GM18907 (cell line): Measurements from ENCODE around the gene CHKB.
"Not testable (repeated sequence)": the region's sequence is repeated elsewhere in the genome, so short reads cannot be mapped to it uniquely, and the experiment has no call there.

Source experiments
- ATAC-seq: cut with Tn5 transposase; IDR thresholded peaks from one replicate; pipeline ENCODE4 v1.9.1; 2021; ENCODE audit warnings: mild to moderate bottlenecking, moderate library complexity; ENCODE audit not compliant: unreplicated experiment

Gene CHKB

DNA sequence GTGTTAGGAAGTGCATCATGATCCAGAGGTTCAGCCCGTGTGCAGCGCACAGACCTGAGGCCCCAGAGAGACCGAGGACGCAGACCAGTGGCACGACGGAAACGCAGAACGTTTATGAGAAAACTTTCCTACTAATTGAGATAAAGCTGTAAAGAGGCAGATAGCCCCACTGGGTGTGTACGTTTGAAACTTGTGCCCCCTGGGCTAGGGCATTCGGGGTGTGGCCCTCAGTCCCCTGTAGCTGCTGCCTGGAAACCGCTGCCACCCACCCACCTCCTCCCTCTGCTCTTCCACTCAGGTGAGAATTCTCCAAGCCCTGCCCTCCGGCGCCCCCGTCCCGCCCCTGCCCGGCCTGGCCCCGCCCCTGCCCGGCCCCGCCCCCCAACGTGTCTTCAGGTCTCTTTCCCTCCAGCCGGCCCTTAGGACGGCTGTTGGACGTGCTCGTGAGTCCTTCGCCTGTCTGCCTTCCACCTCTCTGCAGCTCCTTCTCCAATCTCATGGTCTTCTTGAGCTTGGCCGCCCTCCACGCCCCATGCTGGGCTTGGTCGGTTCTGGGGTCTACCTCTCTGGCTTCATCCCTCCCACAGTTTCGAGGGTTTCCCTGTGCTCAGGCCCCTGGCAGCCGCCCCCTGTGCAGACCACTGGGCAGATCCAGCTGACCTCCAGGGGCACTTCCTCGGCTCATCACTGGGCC, 30.0 kb upstream of the CHKB start:
- ATAC-seq, result no peak

GRCh38 chr22:50612168-50612527, 29.5 kb upstream of the CHKB start:
- no peak for ATAC-seq

DNA sequence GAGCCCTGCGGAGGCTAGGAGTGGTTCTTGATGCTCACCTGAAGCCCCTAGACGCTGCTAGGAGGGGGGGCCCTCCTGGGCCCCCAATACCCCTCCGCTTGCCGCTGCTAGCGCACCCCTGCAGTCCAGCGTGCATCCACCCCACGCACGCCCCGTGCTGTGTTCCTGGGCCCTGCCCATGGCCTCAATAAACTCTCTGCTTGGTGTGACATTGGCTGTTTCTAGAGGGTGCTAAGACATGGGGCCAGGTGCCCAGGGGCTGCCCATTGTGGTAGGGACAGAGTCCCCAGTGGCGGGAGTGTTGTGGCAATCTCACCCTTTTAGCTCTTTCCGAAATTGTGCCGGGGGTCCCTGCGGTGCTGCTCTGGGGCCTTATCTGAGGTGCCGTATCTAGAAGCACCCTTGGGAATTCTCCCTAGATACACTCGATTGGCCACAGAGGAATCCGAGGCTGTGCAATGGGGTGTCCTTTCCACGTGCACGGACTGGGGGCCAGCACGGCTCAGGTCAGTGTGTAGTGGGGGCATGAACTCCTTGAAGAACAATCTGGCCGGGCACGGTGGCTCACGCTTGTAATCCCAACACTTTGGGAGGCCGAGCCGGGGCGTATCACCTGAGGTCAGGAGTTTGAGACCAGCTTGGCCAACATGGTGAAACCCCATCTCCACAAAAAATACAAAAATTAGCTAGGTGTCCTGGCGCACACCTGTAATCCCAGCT, 28.9 kb upstream of the CHKB start:
- ATAC-seq, result no peak

- no peak for ATAC-seq
Observed at GRCh38 chr22:50610581-50610980, 27.9 kb upstream of the CHKB start.

GRCh38 chr22:50610041-50610451, 27.4 kb upstream of the CHKB start:
- no peak for ATAC-seq

GRCh38 chr22:50609599-50609998, 26.9 kb upstream of the CHKB start:
- no peak for ATAC-seq

GRCh38 chr22:50608996-50609395, 26.3 kb upstream of the CHKB start:
- ATAC-seq, result no peak

DNA sequence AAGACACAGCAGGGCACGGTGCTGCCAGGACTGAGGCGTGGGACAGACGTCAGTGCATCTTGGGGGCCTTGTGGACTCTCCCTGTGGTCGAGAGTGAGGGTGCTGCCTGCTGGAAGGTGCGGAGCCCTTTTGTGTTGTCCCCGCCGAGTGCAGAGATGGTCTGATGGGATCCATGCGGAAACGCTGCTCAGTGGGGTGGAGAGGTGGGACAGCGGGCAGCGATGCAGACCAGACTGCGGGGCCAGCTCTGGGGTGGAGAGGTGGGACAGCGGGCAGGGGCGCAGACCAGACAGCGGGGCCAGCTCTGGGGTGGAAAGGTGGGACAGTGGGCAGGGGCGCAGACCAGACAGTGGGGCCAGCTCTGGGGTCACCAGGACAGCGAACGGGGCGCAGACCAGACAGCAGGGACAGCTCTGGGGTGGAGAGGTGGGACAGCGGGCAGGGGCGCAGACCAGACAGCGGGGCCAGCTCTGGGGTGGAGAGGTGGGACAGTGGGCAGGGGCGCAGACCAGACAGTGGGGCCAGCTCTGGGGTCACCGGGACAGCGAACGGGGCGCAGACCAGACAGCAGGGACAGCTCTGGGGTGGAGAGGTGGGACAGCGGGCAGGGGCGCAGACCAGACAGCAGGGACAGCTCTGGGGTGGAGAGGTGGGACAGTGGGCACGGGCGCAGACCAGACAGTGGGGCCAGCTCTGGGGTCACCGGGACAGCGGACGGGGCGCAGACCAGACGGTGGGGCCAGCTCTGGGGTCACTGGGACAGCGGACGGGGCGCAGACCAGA, 25.6 kb upstream of the CHKB start:
- not testable (repeated sequence) for ATAC-seq

DNA sequence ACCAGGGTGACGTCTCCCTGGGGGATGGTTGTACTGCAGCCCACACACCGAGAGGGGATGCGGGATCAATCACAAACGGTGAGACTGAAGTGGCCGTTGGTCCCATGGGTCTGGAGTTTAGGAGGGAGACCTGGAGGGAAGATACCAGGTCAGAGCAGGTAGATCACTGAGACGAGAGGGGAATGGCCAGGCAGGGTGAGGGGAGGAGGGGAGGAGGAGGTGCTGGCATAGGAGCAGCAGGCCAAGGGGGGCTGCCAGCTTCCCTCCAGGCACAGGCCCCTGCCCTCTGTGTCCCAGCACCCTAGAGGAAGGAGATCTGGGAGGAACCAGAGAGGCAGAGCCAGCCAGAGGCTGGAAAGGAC, 25.0 kb upstream of the CHKB start:
- no peak for ATAC-seq

DNA sequence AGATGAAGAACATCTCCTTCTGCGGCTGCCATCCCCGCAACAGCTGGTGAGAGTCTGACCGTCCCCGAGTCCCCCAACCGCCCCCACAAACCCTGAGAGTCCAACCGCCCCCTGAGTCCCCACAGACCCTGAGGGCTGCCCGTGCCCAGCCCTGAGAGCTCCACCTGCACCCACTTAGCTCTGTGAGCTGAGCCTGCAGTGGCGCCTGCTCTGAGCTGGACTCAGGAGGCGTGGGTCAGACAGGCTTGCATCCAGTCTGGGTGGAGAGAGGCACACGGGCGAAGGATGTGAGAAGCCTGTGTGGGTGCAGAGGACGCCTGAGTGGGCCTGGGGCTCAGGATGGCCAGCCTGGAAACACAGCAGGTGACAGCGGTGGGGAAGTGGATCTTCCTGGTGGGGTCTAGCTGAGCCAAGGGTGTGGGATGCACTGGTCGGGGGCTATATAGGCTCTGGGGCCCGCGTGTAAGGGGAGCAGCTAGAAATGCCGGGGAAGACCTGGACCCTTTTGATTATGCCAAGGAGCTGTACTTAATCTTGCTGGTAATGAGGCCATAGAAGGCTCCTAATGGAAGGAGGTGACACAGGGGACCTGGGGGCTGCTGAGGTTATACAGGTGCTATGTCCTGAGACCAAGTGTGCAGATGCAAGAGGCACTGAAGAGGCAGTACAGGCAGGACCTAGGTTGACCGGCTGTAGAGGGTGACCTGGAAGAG, 24.5 kb upstream of the CHKB start:
- ATAC-seq, result no peak

DNA sequence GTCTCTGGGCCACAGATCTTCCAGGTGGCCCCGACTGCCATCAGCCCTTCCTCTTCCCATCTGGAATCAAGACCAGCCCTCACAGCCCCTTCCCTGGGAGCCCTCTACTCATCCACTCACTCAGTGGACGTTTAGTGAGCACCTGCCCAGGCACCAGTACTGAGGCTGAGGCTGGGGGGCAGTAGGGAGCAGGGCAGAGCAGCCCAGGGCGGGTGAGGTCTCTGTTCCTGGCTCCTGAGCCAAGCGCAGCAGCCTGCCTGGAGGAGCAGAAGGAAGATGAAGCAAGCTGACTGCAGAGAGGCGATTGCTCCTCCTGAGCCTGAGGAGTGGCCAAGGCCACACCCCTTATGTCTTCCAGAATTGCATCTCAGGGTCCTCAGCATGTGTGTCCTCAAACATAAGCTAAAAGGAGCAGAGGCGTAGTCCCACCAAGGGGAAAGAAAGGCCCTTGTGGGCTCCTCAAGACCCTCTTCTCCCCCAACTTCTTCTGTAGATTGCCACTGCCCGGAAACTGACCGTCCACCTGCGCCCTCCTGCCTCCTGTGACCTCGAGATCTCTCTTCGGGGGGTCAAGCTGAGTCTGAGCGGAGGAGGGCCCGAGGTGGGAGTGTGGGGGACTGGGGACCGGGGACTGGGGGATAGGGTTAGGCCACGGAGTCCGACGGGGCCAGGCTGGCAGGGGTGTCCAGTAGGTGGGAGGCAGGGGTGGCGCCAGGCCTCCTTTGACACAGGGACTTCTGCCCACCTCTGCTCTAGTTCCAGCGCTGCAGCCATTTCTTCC, 23.7 kb upstream of the CHKB start:
- no peak for ATAC-seq

DNA sequence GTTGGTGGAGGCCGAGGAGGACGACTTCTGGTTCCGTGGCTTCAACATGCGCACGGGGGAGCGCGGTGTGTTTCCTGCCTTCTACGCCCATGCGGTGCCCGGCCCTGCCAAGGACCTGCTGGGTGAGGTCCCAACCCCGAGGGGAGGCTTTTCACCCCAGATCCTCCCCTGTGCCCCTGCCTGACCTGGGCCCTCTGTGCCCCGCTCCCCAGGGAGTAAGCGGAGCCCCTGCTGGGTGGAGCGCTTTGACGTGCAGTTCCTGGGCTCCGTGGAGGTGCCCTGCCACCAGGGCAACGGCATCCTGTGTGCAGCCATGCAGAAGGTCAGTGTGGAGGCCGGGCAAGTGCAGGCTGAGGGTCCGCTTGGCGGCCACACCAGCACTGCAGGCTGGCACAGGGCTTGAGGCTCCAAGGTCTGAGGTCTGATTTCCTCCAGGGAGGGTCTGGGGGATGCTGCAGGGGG, 23.0 kb upstream of the CHKB start:
- no peak for ATAC-seq

- ATAC-seq, result no peak
Observed at GRCh38 chr22:50605002-50605612, 22.5 kb upstream of the CHKB start.

- no peak for ATAC-seq
Observed at GRCh38 chr22:50604256-50605001, 21.8 kb upstream of the CHKB start.

DNA sequence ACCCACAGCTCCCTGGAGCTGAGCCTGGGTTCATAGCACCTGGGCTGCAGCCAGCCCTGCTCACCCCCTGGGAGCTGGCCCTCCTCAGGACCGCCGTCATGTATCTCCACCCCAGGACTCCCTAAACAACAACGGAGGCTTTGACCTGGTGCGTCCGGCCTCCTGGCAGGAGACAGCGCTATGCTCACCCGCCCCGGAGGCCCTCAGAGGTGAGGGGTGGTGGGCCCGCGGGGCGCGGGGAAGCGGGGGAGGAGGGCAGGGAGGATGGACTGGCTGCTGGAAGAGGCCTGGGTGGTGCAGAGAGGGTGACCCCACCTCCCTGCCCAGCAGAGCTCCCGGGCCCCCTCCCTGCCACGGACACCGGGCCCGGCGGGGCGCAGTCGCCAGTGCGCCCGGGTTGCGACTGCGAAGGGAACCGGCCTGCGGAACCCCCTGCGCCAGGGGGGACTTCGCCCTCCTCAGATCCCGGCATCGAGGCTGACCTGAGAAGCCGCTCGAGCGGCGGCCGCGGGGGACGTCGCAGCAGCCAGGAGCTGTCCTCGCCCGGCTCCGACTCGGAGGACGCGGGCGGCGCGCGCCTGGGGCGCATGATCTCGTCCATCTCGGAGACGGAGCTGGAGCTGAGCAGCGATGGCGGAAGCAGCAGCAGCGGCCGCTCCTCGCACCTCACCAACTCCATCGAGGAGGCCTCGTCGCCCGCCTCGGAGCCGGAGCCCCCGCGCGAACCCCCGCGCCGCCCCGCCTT, 21.0 kb upstream of the CHKB start:
- ATAC-seq, result no peak

DNA sequence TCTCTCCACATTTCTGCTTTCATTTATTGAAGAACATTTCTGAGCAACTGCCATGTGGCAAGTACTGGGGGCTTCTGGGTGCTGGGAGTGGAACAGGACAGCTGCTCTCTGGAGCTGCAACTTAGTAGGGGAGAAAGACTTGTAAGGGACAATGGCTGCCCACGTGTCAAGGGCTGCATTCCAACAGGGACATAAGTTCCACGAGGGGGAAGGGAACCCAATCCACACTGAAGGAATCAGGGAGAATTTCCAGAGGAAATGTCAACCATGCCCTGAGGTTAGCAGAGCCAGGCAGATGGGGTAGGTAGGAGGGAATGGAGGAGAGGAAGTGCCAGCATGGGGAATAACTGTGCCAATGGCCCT, 19.7 kb upstream of the CHKB start:
- no peak for ATAC-seq

DNA sequence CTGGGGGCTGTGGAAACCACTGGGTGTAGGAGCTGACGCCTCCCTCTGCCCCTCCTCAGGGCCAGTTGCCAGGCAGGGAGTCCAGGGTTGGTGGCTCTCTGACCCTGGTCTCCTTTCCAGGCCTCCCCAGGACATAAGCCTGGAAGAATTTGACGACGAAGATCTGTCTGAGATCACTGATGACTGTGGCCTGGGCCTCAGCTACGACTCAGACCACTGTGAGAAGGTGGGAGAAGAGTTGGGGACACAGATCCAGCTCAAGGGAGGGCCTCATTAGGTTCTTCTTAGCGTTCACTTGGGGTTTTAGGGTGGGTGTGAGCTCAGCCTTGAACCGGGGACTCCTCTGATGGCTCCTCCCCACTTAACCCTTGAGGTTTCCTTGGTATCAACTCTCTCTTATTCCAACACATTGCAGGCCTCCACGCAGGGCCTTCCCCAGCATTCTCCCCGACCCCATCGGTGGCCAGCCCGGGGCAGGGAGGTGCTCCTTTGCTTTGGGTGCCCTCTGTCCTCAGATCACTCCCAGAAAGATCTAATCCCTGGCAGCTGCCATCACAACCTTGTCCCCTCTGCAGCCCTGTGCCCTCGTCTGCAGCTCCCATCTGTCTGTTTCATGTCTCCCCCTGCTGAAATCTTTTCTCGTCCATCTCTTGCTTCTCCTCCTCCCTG, 19.2 kb upstream of the CHKB start:
- no peak for ATAC-seq

GRCh38 chr22:50600967-50601668, 18.5 kb upstream of the CHKB start:
- no peak for ATAC-seq
